GM12878 (cell line): Measurements from ENCODE around the gene PMM2. TPM values are rescaled to one million over a fixed set of nuclear protein-coding genes. Genes with fewer than 3 reads are reported as not detected.

Experiments used
- ATAC-seq: fragments of 200-7000 bp; cut with Tn5 transposase; 3 replicates; pipeline ENCODE4 v1.9.1; 2020; ENCODE audit warnings: mild to moderate bottlenecking, moderate library complexity
- BruUV-seq: library from RNA; stranded (reverse); fragments of 400-500 nt; replicated peaks from 2 replicates; lab custom pipeline; 2021; lab: Mats Ljungman, UMichigan
- CTCF ChIA-PET: fragments of 300-600 bp; sonication (Branson Sonifier 250); formaldehyde crosslinking; extraction: SDS; loops from one replicate; lab custom pipeline; 2021; ENCODE audit warnings: inconsistent platforms; lab: Yijun Ruan, JAX
- POLR2A ChIA-PET: fragments of 350-600 bp; formaldehyde crosslinking; extraction: SDS; loops from one replicate; lab custom pipeline; 2021; ENCODE audit warnings: inconsistent platforms; lab: Charles Lee
- RAD21 ChIA-PET: fragments of 300-600 bp; sonication (Branson Sonifier 250); formaldehyde crosslinking; loops from one replicate; lab custom pipeline; 2023; ENCODE audit warnings: antibody characterized with exemption; ENCODE audit not compliant: unreplicated experiment; lab: Charles Lee
- SMC1A ChIA-PET: fragments of 300-600 bp; sonication (Branson Sonifier 250); formaldehyde crosslinking; loops from one replicate; lab custom pipeline; 2023; ENCODE audit not compliant: unreplicated experiment, uncharacterized antibody; lab: Charles Lee
- DNase-seq: peaks from one replicate; pipeline ENCODE4 v3.0.0-alpha.2; 2011; ENCODE audit warnings: low read depth, low spot score
- FAIRE-seq: peaks from 3 replicates; lab custom pipeline; 2011; peaks lifted over from hg19 to GRCh38; lab: Jason Lieb, UNC
- H2AFZ ChIP-seq: 2 replicates; pipeline ENCODE4 v1.6.0; 2011; ENCODE audit warnings: low read depth, low read length, control low read depth; ENCODE audit not compliant: control insufficient read depth
- H3K27ac ChIP-seq: 2 replicates; pipeline ENCODE4 v1.5.1; 2011; ENCODE audit warnings: control low read depth; ENCODE audit not compliant: control insufficient read depth, insufficient read depth
- H3K27me3 ChIP-seq, 2 experiments: replicated peaks in 1 of 2; 2 replicates each; pipeline versions ENCODE4 v1.6.0 to v1.6.1; 2011; ENCODE audit warnings: low read length in 1 of 2; ENCODE audit not compliant: control insufficient read depth in 2 of 2, insufficient read depth in 2 of 2
- H3K36me3 ChIP-seq, 2 experiments: 2 replicates each; pipeline ENCODE4 v1.5.1; 2011; ENCODE audit warnings: low read length in 1 of 2; ENCODE audit not compliant: control insufficient read depth in 2 of 2, insufficient read depth in 2 of 2
- H3K4me1 ChIP-seq: 2 replicates; pipeline ENCODE4 v1.6.1; 2011; ENCODE audit warnings: mild to moderate bottlenecking, low read length, moderate library complexity, mixed read lengths; ENCODE audit not compliant: control insufficient read depth, insufficient read depth
- H3K4me2 ChIP-seq: 2 replicates; pipeline ENCODE4 v1.6.0; 2011; ENCODE audit warnings: control low read depth; ENCODE audit not compliant: control insufficient read depth, insufficient read depth
- H3K4me3 ChIP-seq: fragments of 200-600 bp; sonication (generic); 2 replicates; pipeline ENCODE4 v1.5.1; 2016
- H3K79me2 ChIP-seq: 2 replicates; pipeline ENCODE4 v1.6.0; 2011; ENCODE audit warnings: low read length; ENCODE audit not compliant: control insufficient read depth, insufficient read depth
- H3K9ac ChIP-seq: 2 replicates; pipeline ENCODE4 v1.8.0; 2011; ENCODE audit warnings: low read length, control low read depth, mixed read lengths; ENCODE audit not compliant: control insufficient read depth, insufficient read depth
- H3K9me3 ChIP-seq: replicated peaks from 3 replicates; pipeline ENCODE4 v1.5.1; 2011; ENCODE audit warnings: mild to moderate bottlenecking, low read length; ENCODE audit not compliant: control insufficient read depth, insufficient read depth
- H4K20me1 ChIP-seq: 2 replicates; pipeline ENCODE4 v1.6.0; 2011; ENCODE audit not compliant: control insufficient read depth, insufficient read depth
- BACH1 ChIP-seq: fragments of 450-650 bp; IDR thresholded peaks from 2 replicates; pipeline ENCODE4 v1.6.1; 2017; ENCODE audit warnings: mild to moderate bottlenecking, borderline replicate concordance
- BHLHE40 ChIP-seq, 2 experiments: fragments of 450-650 bp in 1 of 2; IDR thresholded peaks; 2 replicates each; pipeline ENCODE4 v1.6.1; 2011 to 2017; ENCODE audit warnings: low read depth in 2 of 2, borderline replicate concordance in 1 of 2, improper control_type of control experiment in 1 of 2, low read length in 1 of 2, mild to moderate bottlenecking in 1 of 2
- CREB1 ChIP-seq: IDR thresholded peaks from 2 replicates; pipeline ENCODE4 v1.6.1; 2012; ENCODE audit warnings: low read depth, mild to moderate bottlenecking, inconsistent platforms
- EGR1 ChIP-seq, 2 experiments: IDR thresholded peaks; 1 replicate in 1 of 2; 2 replicates in 1 of 2; pipeline ENCODE4 v1.6.1; 2011 to 2012; ENCODE audit warnings: low read depth in 2 of 2, low read length in 2 of 2, borderline replicate concordance in 1 of 2, mild to moderate bottlenecking in 1 of 2, moderate library complexity in 1 of 2
- HDGF ChIP-seq: fragments of 450-650 bp; IDR thresholded peaks from 2 replicates; pipeline ENCODE4 v1.6.1; 2016; ENCODE audit warnings: antibody characterized with exemption
- MTA3 ChIP-seq: IDR thresholded peaks from 2 replicates; pipeline ENCODE4 v1.6.1; 2012; ENCODE audit warnings: low read length, inconsistent platforms, borderline replicate concordance
- NFIC ChIP-seq: IDR thresholded peaks from 2 replicates; pipeline ENCODE4 v1.6.1; 2012; ENCODE audit warnings: low read depth, mild to moderate bottlenecking, inconsistent platforms, low read length, moderate library complexity
- PAX5 ChIP-seq: IDR thresholded peaks from 2 replicates; pipeline ENCODE4 v1.6.1; 2011; ENCODE audit warnings: low read depth, low read length, borderline replicate concordance
- POLR2AphosphoS2 ChIP-seq: IDR thresholded peaks from 2 replicates; pipeline ENCODE4 v1.6.1; 2011; ENCODE audit warnings: low read depth, mild to moderate bottlenecking, low read length, improper control_type of control experiment, moderate library complexity
- POU2F2 ChIP-seq: IDR thresholded peaks from 3 replicates; pipeline ENCODE4 v1.6.1; 2011; ENCODE audit warnings: low read depth, mild to moderate bottlenecking, low read length, borderline replicate concordance
- RAD51 ChIP-seq: fragments of 450-650 bp; IDR thresholded peaks from 2 replicates; pipeline ENCODE4 v1.6.1; 2016; ENCODE audit warnings: moderate library complexity, mild to moderate bottlenecking, inconsistent platforms
- ZNF687 ChIP-seq: fragments of 450-650 bp; IDR thresholded peaks from 2 replicates; pipeline ENCODE4 v1.6.1; 2017; ENCODE audit warnings: mild to moderate bottlenecking, moderate library complexity
- WGBS: methylation state at CpG from one replicate; pipeline ENCODE4 v1.1.6; 2016; ENCODE audit warnings: low lambda C conversion rate; ENCODE audit not compliant: insufficient replicate concordance, insufficient coverage; ENCODE audit errors: missing lambda C conversion rate; 5-methylcytosine and 5-hydroxymethylcytosine counted together
- in situ Hi-C: fragments of 300-500 bp; cut with MboI; formaldehyde crosslinking; loops from 9 replicates; pipeline ENCODE4 v1.14.3; 2018; ENCODE audit warnings: mixed read lengths
- intact Hi-C: fragments of 100-400 bp; cut with micrococcal nuclease; formaldehyde crosslinking; loops from one replicate; pipeline ENCODE4 v1.14.2; 2022; ENCODE audit not compliant: unreplicated experiment
- polyA plus RNA-seq, 11 experiments: library from polyadenylated mRNA; depleted of rRNA in 4 of 11; unstranded in 6 of 11; stranded (reverse) in 5 of 11; fragments of >200 nt; fragmentation: Nextera tagmentation in 4 of 11; fragmentation: Illumina TruSeq in 1 of 11; extraction: Ambion mirVana in 4 of 11; extraction: Trizol in 1 of 11; gene quantifications; 1 replicate in 1 of 11; 2 replicates in 10 of 11; pipeline versions ENCODE4 v1.2.1 to v1.2.3, GENCODE V29; 2011 to 2016; ENCODE audit warnings: inconsistent platforms in 2 of 11, missing spikeins in 2 of 11, low read depth in 1 of 11
- total RNA-seq, 4 experiments: library from RNA; depleted of rRNA in 3 of 4; stranded (reverse); fragments of >200 nt in 3 of 4; fragmentation: Illumina TruSeq in 1 of 4; extraction: Trizol in 1 of 4; gene quantifications; 2 replicates each; pipeline versions ENCODE4 v1.2.1 to v1.2.3, GENCODE V29; 2013 to 2021
- TF ChIP-seq, protein P1 (sequence below): IDR thresholded peaks from 2 replicates; pipeline ENCODE4 v1.6.1; 2011; ENCODE audit warnings: low read depth, low read length, improper control_type of control experiment, borderline replicate concordance
- TF ChIP-seq, protein P2 (sequence below): IDR thresholded peaks from 2 replicates; pipeline ENCODE4 v1.6.1; 2011; ENCODE audit warnings: borderline replicate concordance, low read depth, mild to moderate bottlenecking, moderate library complexity, mixed read lengths, low read length; ENCODE audit not compliant: insufficient read depth; ENCODE audit errors: extremely low read length

PMM2 gene
- total and polyA plus RNA-seq, 10 of the 15 experiments (the other 5 are each of a cell fraction or from before 2014, with no cell fraction given), result 22.6 to 69.4 (median 52.3) TPM

- Histone ChIP-seq H3K9me3 (peaks cover 3% of the 10 kb centered on the region; the same call in 2 of the 3 replicates), H3K4me3 (peak overlapping the region; percentile 59), H3K4me2 (peak overlapping the region; percentile 94), H3K27me3 (no peaks in the 10 kb centered on the region), H4K20me1 (no peaks in the 10 kb centered on the region), H3K36me3 (peaks cover 36 to 54% of the 10 kb centered on the region in 2 experiments), H3K27ac (peak overlapping the region; percentile 95), H3K79me2 (peaks cover 10% of the 10 kb centered on the region), H3K4me1 (peaks cover 49% of the 10 kb centered on the region), H2AFZ (no peak overlapping the region; the same call in 1 of the 2 replicates), H3K9ac (peak overlapping the region; percentile 67)
- FAIRE-seq, result no peak
- peak; percentile 42 for DNase-seq
- peak; percentile 59 for ATAC-seq
- ChIA-PET POLR2A (interaction anchor here (0.5 to 1.6 kb wide), 15 partner anchors 21 to 1405 kb away, joined by 3 to 10 read pairs (median 4); partner anchors contain the start of genes CARHSP1 and HAPSTR1), RAD21 (interaction anchor here (0.7 to 4.4 kb wide), 20 partner anchors 8 to 243 kb away, joined by 3 to 30 read pairs (median 6); partner anchors contain the start of genes CARHSP1 and HAPSTR1), CTCF (interaction anchor here (0.7 to 4.4 kb wide), 25 partner anchors 9 to 246 kb away, joined by 3 to 43 read pairs (median 5); partner anchors contain the start of genes CARHSP1 and LITAFD), SMC1A (interaction anchor here (0.5 to 3.9 kb wide), 25 partner anchors 8 to 247 kb away, joined by 3 to 28 read pairs (median 4); partner anchors contain the start of gene CARHSP1)
- in situ Hi-C loops, result no loop called here
- WGBS, result 14% methylated on average over 16 of the region's 16 CpGs
- intact Hi-C loops, result loop anchor here (1.0 to 5.0 kb wide), 2 partner anchors 23 to 95 kb away; partner anchors contain the start of genes CARHSP1, PMM2 and TMEM186
- no TSS peak for BruUV-seq
- TF ChIP-seq POU2F2 (peak; percentile 7; the same call in 1 of the 3 replicates), HDGF (0 out of 2 replicates have a peak, but pooled peaks have one; percentile 29), ZNF687 (peak; percentile 37), BACH1 (0 out of 2 replicates have a peak, but pooled peaks have one; percentile 31), POLR2AphosphoS2 (peak; percentile 26; the same call in 1 of the 2 replicates), PAX5 (peak; percentile 56; the same call in 1 of the 2 replicates), MTA3 (no peak), EGR1 (IDR thresholded peaks at IDR 0.05; ENCODE audit: borderline replicate concordance in 1 of 2, low read depth in 2 of 2, low read length in 2 of 2) (peak in 1 of 2 experiments; percentile 39; a peak in 1 of 3 replicates), BHLHE40 (IDR thresholded peaks at IDR 0.05; ENCODE audit: borderline replicate concordance in 1 of 2, low read depth in 2 of 2, low read length in 1 of 2) (peak in 1 of 2 experiments; percentile 33; a peak in 2 of 4 replicates), CREB1 (no peak), RAD51 (peak; percentile 50; the same call in 1 of the 2 replicates), NFIC (no peak)
- TF ChIP-seq, protein P1, sequence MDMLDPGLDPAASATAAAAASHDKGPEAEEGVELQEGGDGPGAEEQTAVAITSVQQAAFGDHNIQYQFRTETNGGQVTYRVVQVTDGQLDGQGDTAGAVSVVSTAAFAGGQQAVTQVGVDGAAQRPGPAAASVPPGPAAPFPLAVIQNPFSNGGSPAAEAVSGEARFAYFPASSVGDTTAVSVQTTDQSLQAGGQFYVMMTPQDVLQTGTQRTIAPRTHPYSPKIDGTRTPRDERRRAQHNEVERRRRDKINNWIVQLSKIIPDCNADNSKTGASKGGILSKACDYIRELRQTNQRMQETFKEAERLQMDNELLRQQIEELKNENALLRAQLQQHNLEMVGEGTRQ, result peak; percentile 23; the same call in 1 of the 2 replicates
- TF ChIP-seq, protein P2, sequence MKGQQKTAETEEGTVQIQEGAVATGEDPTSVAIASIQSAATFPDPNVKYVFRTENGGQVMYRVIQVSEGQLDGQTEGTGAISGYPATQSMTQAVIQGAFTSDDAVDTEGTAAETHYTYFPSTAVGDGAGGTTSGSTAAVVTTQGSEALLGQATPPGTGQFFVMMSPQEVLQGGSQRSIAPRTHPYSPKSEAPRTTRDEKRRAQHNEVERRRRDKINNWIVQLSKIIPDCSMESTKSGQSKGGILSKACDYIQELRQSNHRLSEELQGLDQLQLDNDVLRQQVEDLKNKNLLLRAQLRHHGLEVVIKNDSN, result peak; percentile 42
Measured at GRCh38 chr16:8892101-8892575, 94.5 kb downstream of the PMM2 start.
